Peyer's patch (tissue), 4 donors: ENCODE data around the gene FMNL2.

Source experiments
- CTCF ChIP-seq, 6 experiments: fragments of 450-650 bp in 4 of 6; fragments of 200-600 bp in 2 of 6; sonication (generic) in 1 of 6; IDR thresholded peaks; one replicate each; pipeline ENCODE4 v1.5.1; 2017 to 2019; ENCODE audit warnings: antibody characterized with exemption in 6 of 6, mild to moderate bottlenecking in 3 of 6, moderate library complexity in 1 of 6
- POLR2A ChIP-seq, 2 donors: fragments of 450-650 bp; IDR thresholded peaks; one replicate each; pipeline ENCODE4 v1.5.1; 2017; ENCODE audit warnings: antibody characterized with exemption in 2 of 2, mild to moderate bottlenecking in 2 of 2, moderate library complexity in 2 of 2

DNA sequence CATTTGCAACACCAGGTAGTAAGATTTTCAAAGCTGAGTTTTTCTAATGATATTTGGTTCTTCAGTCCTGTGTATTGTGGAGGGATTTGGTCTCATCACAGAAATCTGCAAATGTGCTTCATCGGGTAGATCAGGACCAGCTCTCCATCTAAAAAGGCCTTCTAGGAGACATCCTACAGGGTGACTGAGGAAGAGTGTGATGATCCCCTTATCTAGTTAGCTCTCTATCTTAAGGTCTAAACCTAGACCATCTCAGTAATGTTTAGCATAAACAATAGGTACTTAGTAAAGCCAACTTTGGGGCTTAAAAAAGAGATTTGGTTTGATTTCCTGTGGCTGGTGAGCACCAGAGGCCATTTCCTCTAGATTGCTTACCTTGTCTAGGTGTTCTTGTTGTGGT is 237.1 kb downstream of the FMNL2 start:
- TF ChIP-seq CTCF (IDR thresholded peaks at IDR 0.05) = no peak
- no peak for TF ChIP-seq POLR2A (IDR thresholded peaks at IDR 0.05)
